Neural crest cell (in vitro differentiated cells): ENCODE measurements around the gene PGM2. TPM values are rescaled to one million over a fixed set of nuclear protein-coding genes. Genes with fewer than 3 reads are reported as not detected.

Experiments
- DNase-seq: peaks from one replicate; pipeline ENCODE4 v3.0.0; 2021; ENCODE audit warnings: low read depth, mixed read lengths, low spot score
- H3K27ac Mint-ChIP-seq: one replicate; pipeline ENCODE4 v1.8.0; 2021; ENCODE audit warnings: mild to moderate bottlenecking, mixed read lengths; ENCODE audit not compliant: unreplicated experiment
- H3K27me3 Mint-ChIP-seq: 2 replicates; pipeline ENCODE4 v1.8.0; 2021; ENCODE audit warnings: low read depth, mild to moderate bottlenecking, mixed read lengths
- H3K36me3 Mint-ChIP-seq: 2 replicates; pipeline ENCODE4 v1.8.0; 2021; ENCODE audit warnings: low read depth, mild to moderate bottlenecking, mixed read lengths
- H3K4me1 Mint-ChIP-seq: 2 replicates; pipeline ENCODE4 v1.8.0; 2021; ENCODE audit warnings: mixed read lengths
- H3K4me3 Mint-ChIP-seq: one replicate; pipeline ENCODE4 v1.8.0; 2021; ENCODE audit warnings: mild to moderate bottlenecking, mixed read lengths
- H3K9me3 Mint-ChIP-seq: 2 replicates; pipeline ENCODE4 v1.8.0; 2021; ENCODE audit warnings: mixed read lengths
- CTCF ChIP-seq: fragments of 200-600 bp; sonication (generic); conservative IDR thresholded peaks from 2 replicates; pipeline ENCODE4 v1.5.0; 2021; ENCODE audit warnings: antibody characterized with exemption, mild to moderate bottlenecking
- total RNA-seq: library from RNA; stranded (reverse); gene quantifications from 2 replicates; pipeline ENCODE4 v1.2.1, GENCODE V29; 2021

Gene PGM2
- total RNA-seq, 1 donor from 2014 or later, result 28.5 TPM

DNA sequence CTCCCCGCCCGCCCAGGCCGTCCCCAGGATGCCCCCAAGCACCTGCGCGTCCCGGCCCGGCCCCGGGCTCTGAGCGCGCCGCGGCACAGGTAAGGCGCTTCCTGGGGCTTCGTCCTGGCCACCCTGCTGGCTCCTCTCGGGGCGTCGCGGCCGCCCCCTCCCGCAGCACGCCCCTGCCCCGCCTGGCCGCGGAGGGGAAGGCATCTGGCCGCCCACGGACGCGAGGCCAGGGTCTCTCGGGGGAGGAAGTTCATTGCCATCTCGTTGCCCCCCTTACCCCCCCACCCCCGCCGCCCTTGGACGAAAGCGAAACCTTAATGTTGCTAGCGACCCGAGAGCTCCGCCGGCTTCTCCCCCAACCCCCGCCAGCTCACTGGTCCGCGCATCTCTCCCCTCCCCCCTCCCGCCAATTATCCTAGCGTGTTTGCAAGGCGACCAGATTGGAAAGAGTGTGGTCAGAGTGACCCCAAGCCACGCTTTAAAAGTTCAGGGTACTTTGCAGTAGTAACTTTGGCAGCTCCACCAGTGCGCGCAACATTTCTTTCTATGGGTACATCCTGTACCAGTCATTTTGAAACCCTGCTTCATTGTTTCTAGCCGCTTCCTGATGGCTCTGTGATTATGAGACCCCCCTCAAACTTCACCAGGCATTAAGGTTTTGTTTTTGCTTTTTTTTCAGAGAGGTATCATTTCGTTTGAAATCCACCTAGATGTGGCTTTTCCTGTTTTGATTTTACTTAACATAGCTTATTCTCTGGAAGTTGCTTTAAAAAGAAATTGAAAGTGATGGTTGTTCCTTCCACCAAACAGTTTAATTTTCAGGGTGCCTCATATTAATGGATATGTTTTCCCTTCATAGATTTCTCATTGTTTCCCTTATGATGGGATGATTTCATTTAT, 65.0 kb downstream of the PGM2 start:
- TF ChIP-seq CTCF, result peak; percentile 18
- H3K36me3 Mint-ChIP-seq, result no peaks in the 10 kb centered on the region
- no peak for DNase-seq
- H3K4me3 Mint-ChIP-seq, result peak overlapping the region; percentile 89
- H3K9me3 Mint-ChIP-seq, result no peaks in the 10 kb centered on the region
- H3K27ac Mint-ChIP-seq, result no peak overlapping the region
- peaks cover 9% of the 10 kb centered on the region for H3K4me1 Mint-ChIP-seq
- peaks cover 88% of the 10 kb centered on the region for H3K27me3 Mint-ChIP-seq

DNA sequence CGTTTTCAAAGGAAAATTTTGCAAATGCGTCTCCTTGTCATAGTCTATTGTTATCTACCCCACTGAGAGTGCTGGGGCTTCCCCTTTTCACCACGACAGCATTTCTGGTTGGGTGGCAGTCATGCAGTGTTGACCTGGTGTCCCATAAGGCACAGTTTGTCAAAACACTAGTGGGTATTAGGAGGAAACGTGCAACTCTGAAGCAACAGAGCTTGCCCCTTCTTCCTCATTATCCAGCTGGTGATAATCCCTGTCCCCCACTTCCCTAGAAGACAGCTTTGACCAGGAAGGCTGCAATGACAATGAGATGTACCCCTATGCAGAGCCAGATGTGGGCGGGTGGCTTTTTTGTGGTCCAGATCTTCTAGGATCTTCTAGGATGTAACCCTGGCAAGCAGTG, 66.2 kb downstream of the PGM2 start:
- Mint-ChIP-seq H3K36me3 (no peaks in the 10 kb centered on the region), H3K27ac (no peak overlapping the region), H3K27me3 (peaks cover 90% of the 10 kb centered on the region), H3K4me1 (peaks cover 9% of the 10 kb centered on the region), H3K9me3 (no peaks in the 10 kb centered on the region), H3K4me3 (peak overlapping the region; percentile 68)
- TF ChIP-seq CTCF, result no peak
- DNase-seq, result no peak

DNA sequence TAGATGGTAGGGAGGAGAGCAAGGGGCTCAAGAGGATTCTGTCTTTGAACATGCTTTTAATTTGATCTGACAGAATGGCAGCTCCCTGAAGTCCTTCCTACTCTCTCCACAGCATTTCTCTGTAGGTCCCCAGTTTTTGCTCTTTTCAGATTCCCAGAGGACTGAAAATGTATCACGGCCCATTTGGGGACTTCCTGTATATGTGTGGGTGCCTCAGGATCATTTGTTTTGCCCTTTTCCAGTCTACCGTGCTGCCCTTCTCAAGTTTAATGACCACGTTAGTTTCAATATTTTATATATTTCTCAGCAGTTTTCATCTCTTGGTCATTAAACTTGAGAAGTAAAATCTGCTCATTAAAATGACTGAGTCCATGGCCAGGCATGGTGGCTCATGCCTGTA, 66.7 kb downstream of the PGM2 start:
- Mint-ChIP-seq H3K36me3 (no peaks in the 10 kb centered on the region), H3K4me3 (peak overlapping the region; percentile 68), H3K4me1 (peaks cover 9% of the 10 kb centered on the region), H3K9me3 (no peaks in the 10 kb centered on the region), H3K27me3 (peaks cover 85% of the 10 kb centered on the region), H3K27ac (no peak overlapping the region)
- no peak for TF ChIP-seq CTCF
- DNase-seq, result no peak

DNA sequence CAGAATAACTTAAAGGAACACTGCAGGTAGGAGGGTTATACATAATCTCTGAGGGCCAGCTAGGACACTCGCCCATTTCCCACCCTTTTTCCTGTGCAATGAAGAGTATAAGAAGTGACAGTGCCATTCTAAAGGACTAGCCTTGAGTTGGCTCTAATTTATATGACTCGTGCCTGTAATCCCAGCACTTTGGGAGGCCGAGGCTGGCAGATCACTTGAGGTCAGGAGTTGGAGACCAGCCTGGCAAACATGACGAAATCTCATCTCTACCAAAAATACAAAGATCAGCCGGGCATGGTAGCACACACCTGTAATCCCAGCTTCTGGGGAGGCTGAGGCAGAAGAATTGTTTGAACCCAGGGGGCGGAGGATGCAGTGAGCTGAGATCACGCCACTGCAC, 68.8 kb downstream of the PGM2 start:
- H3K27ac Mint-ChIP-seq, result no peak overlapping the region
- H3K27me3 Mint-ChIP-seq, result peaks cover 67% of the 10 kb centered on the region
- no peaks in the 10 kb centered on the region for H3K36me3 Mint-ChIP-seq
- no peak for DNase-seq
- no peak for TF ChIP-seq CTCF
- H3K4me3 Mint-ChIP-seq, result no peak overlapping the region
- no peaks in the 10 kb centered on the region for H3K9me3 Mint-ChIP-seq
- peaks cover 5% of the 10 kb centered on the region for H3K4me1 Mint-ChIP-seq

DNA sequence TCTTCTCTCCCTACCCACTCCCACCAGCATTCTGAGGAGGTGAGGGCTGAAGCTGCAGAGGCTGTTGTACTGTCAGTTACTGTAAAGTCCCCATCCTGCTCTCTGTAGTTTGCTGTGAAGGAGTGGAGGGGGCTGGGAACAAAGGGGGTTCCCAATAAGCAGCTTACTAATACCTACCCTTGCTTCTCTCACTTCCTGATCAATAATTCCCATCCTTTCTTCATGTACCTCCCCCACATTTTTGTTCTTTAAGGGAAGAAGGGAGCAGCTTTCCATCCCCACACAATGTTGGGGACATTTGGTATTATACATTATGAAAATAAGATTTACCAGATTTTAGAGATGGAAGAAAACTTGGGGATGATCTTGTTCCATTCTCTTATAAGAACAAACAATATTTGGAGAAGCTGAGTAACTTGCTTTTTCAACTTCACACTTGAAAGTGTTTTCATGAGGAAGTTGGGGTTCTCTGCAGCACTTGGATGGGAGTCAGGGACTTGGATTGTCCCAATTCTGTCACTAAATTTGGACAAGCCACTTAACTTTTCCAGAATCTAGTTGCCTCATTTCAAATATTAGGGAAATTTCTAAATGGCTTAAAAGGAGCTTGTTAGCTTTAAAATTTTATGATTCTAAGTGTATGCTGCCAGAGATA, 69.8 kb downstream of the PGM2 start:
- H3K27me3 Mint-ChIP-seq, result peaks cover 63% of the 10 kb centered on the region
- H3K4me3 Mint-ChIP-seq, result no peak overlapping the region
- TF ChIP-seq CTCF, result no peak
- H3K9me3 Mint-ChIP-seq, result no peaks in the 10 kb centered on the region
- DNase-seq, result no peak
- H3K27ac Mint-ChIP-seq, result no peak overlapping the region
- peaks cover 5% of the 10 kb centered on the region for H3K4me1 Mint-ChIP-seq
- H3K36me3 Mint-ChIP-seq, result no peaks in the 10 kb centered on the region
